Endothelial cell of umbilical vein (primary cell): ENCODE data around the gene CCDC54. TPM values are rescaled to one million over a fixed set of nuclear protein-coding genes. Genes with fewer than 3 reads are reported as not detected.

Experiments used
- BruUV-seq: library from RNA; stranded (reverse); fragments of 400-500 nt; replicated peaks from 2 replicates; lab custom pipeline; 2021; lab: Mats Ljungman, UMichigan
- CTCF ChIA-PET: fragments of 300-600, 350-600 bp; sonication (Branson Sonifier 250); formaldehyde crosslinking; loops from one replicate; lab custom pipeline; 2021; ENCODE audit warnings: antibody characterized with exemption, inconsistent platforms; lab: Charles Lee
- POLR2A ChIA-PET: fragments of 300-600, 350-600 bp; sonication (Branson Sonifier 250); formaldehyde crosslinking; loops from one replicate; lab custom pipeline; 2021; ENCODE audit warnings: antibody characterized with exemption, inconsistent platforms; lab: Charles Lee
- DNase-seq: peaks from one replicate; pipeline ENCODE4 v3.0.0-alpha.2; 2011; ENCODE audit warnings: low read depth, low spot score
- FAIRE-seq: peaks from 2 replicates; lab custom pipeline; 2011; peaks lifted over from hg19 to GRCh38; lab: Jason Lieb, UNC
- H2AFZ ChIP-seq: 2 replicates; pipeline ENCODE4 v1.6.0; 2012; ENCODE audit warnings: low read depth, low read length, control low read depth, inconsistent platforms
- H3K27ac ChIP-seq: 2 replicates; pipeline ENCODE4 v1.5.1; 2011; ENCODE audit warnings: low read depth, mild to moderate bottlenecking, control low read depth, low read length, moderate library complexity; ENCODE audit not compliant: insufficient read depth
- H3K27me3 ChIP-seq, 2 experiments: 2 replicates each; pipeline versions ENCODE4 v1.6.0 to v1.6.1; 2011; ENCODE audit warnings: low read length in 2 of 2, mixed read lengths in 1 of 2; ENCODE audit not compliant: control insufficient read depth in 2 of 2, insufficient read depth in 2 of 2
- H3K36me3 ChIP-seq, 2 experiments: 2 replicates in 1 of 2; 3 replicates in 1 of 2; pipeline ENCODE4 v1.5.1; 2011; ENCODE audit warnings: low read length in 2 of 2, mild to moderate bottlenecking in 1 of 2, moderate library complexity in 1 of 2; ENCODE audit not compliant: control insufficient read depth in 2 of 2, insufficient read depth in 2 of 2; ENCODE audit errors: extremely low read depth in 1 of 2
- H3K4me1 ChIP-seq: 3 replicates; pipeline ENCODE4 v1.5.1; 2011; ENCODE audit warnings: mild to moderate bottlenecking, low read length; ENCODE audit not compliant: control insufficient read depth, insufficient read depth; ENCODE audit errors: extremely low read depth
- H3K4me2 ChIP-seq: 2 replicates; pipeline ENCODE4 v1.6.1; 2011; ENCODE audit warnings: low read length, control low read depth, mixed read lengths; ENCODE audit not compliant: insufficient read depth
- H3K4me3 ChIP-seq, 3 experiments: fragments of 200-600 bp in 1 of 3; sonication (generic), shearing (Covaris generic) in 1 of 3; replicated peaks in 1 of 3; 2 replicates each; pipeline ENCODE4 v1.5.1; 2011 to 2016; ENCODE audit warnings: control low read depth in 3 of 3, low read length in 3 of 3, mild to moderate bottlenecking in 2 of 3, inconsistent platforms in 1 of 3, low read depth in 1 of 3, moderate library complexity in 1 of 3; ENCODE audit not compliant: insufficient read depth in 1 of 3
- H3K79me2 ChIP-seq: 2 replicates; pipeline ENCODE4 v1.6.0; 2012; ENCODE audit warnings: low read length, inconsistent platforms; ENCODE audit not compliant: control insufficient read depth, insufficient read depth
- H3K9ac ChIP-seq: replicated peaks from 2 replicates; pipeline ENCODE3; 2011; ENCODE audit warnings: low read length, control low read depth; ENCODE audit not compliant: insufficient read depth; ENCODE audit errors: extremely low read depth
- H3K9me1 ChIP-seq: replicated peaks from 3 replicates; pipeline ENCODE4 v1.6.0; 2011; ENCODE audit warnings: mild to moderate bottlenecking, low read length; ENCODE audit not compliant: control insufficient read depth, insufficient read depth; ENCODE audit errors: extremely low read depth
- H3K9me3 ChIP-seq: replicated peaks from 2 replicates; pipeline ENCODE4 v1.5.1; 2012; ENCODE audit warnings: low read length, inconsistent platforms; ENCODE audit not compliant: control insufficient read depth, insufficient read depth
- H4K20me1 ChIP-seq: replicated peaks from 2 replicates; pipeline ENCODE3; 2011; ENCODE audit warnings: mild to moderate bottlenecking, low read length; ENCODE audit not compliant: control insufficient read depth, insufficient read depth; ENCODE audit errors: extremely low read depth
- EZH2 ChIP-seq: IDR thresholded peaks from 2 replicates; pipeline ENCODE4 v1.6.1; 2012; ENCODE audit warnings: borderline replicate concordance, low read depth, mild to moderate bottlenecking, moderate library complexity, low read length, inconsistent platforms; ENCODE audit not compliant: severe bottlenecking
- FOS ChIP-seq: IDR thresholded peaks from 2 replicates; pipeline ENCODE4 v1.6.1; 2011; ENCODE audit warnings: mild to moderate bottlenecking, low read length, moderate library complexity, borderline replicate concordance; ENCODE audit not compliant: insufficient read depth
- GATA2 ChIP-seq: IDR thresholded peaks from 2 replicates; pipeline ENCODE4 v1.7.0; 2011; ENCODE audit warnings: low read depth, mild to moderate bottlenecking, moderate library complexity, mixed read lengths, low read length; ENCODE audit not compliant: insufficient read length, insufficient read depth
- JUN ChIP-seq: IDR thresholded peaks from 2 replicates; pipeline ENCODE4 v1.6.1; 2011; ENCODE audit warnings: borderline replicate concordance, low read depth; ENCODE audit not compliant: insufficient read length, insufficient read depth
- MAX ChIP-seq: IDR thresholded peaks from 2 replicates; pipeline ENCODE4 v1.6.1; 2011; ENCODE audit not compliant: insufficient read depth, insufficient read length
- MYC ChIP-seq: IDR thresholded peaks from one replicate; pipeline ENCODE4 v1.6.1; 2011; ENCODE audit warnings: mild to moderate bottlenecking, low read depth, low read length
- POLR2A ChIP-seq: IDR thresholded peaks from 2 replicates; pipeline ENCODE4 v1.6.1; 2012; ENCODE audit warnings: low read depth, mild to moderate bottlenecking, control low read depth, low read length
- POLR2AphosphoS5 ChIP-seq: IDR thresholded peaks from 2 replicates; pipeline ENCODE4 v1.6.1; 2012; ENCODE audit warnings: low read depth, mild to moderate bottlenecking, control low read depth, low read length, moderate library complexity; ENCODE audit not compliant: insufficient read depth
- dilution Hi-C: fragments of 300-500 bp; cut with MboI; formaldehyde crosslinking; loops from one replicate; pipeline ENCODE4 v1.15.0; 2019; ENCODE audit warnings: low sequenced_read_pairs; ENCODE audit not compliant: extremely low pct_ligation_motif_present
- intact Hi-C: fragments of 100-400 bp; cut with micrococcal nuclease; formaldehyde crosslinking; loops from one replicate; pipeline ENCODE4 v1.10.0; 2022
- polyA plus RNA-seq, 4 experiments: library from polyadenylated mRNA; depleted of rRNA in 3 of 4; stranded (reverse) in 3 of 4; unstranded in 1 of 4; fragments of >200 nt; gene quantifications; 2 replicates each; pipeline versions ENCODE4 v1.2.1 to v1.2.3, GENCODE V29; 2011 to 2012; ENCODE audit warnings: missing spikeins in 1 of 4
- total RNA-seq: library from RNA; stranded (reverse); gene quantifications from 2 replicates; pipeline ENCODE4 v1.2.3, GENCODE V29; 2021
- TF ChIP-seq, protein P1 (sequence below), 2 donors: IDR thresholded peaks; 1 replicate in 1 of 2; 2 replicates in 1 of 2; pipeline ENCODE4 v1.5.1; 2011; ENCODE audit warnings: low read length in 2 of 2, mild to moderate bottlenecking in 2 of 2, moderate library complexity in 2 of 2, control low read depth in 1 of 2, inconsistent platforms in 1 of 2, low read depth in 1 of 2; ENCODE audit not compliant: insufficient read depth in 1 of 2; ENCODE audit errors: extremely low read depth in 1 of 2

Gene CCDC54
- total and polyA plus RNA-seq, 2 donors (not counting 3 experiments of a cell fraction or from before 2014, with no cell fraction given) = not detected

DNA sequence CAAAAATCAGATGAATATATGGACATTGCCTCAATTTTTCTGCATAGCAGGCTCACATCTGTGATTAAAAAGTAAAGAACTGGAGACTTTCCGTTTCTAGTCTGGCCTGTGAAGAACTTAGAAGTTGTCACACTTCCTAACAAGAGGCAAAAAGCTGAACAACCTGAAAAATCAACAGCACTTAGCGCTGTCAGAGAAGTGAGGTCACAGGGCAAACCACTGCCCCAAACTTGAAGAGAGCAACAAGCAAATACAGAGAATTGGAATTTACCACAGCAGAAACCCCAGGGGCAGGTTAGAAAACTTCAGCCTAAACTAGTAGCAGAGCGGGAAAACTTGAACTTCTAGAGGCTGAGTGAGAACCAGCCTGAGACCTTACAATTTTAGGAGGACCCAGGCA, 38.9 kb downstream of the CCDC54 start:
- intact Hi-C loops (no loop called here), dilution Hi-C loops (no loop called here)
- no peak overlapping the region for H3K4me3 ChIP-seq
- DNase-seq (no peak), FAIRE-seq (no peak)
- no TSS peak for BruUV-seq
- H4K20me1 ChIP-seq = no peaks in the 10 kb centered on the region
- ChIA-PET CTCF (interaction anchor here (3.4 kb wide), 1 partner anchor 13 kb away, joined by 14 read pairs; no protein-coding TSS in a partner anchor), POLR2A (no interaction called here)
- no peak overlapping the region for H3K27ac ChIP-seq
- H3K9ac ChIP-seq = no peak overlapping the region
- no peak overlapping the region for H3K4me2 ChIP-seq
- H3K79me2 ChIP-seq = no peaks in the 10 kb centered on the region
- H3K27me3 ChIP-seq = peaks cover 3 to 8% of the 10 kb centered on the region in 2 experiments
- TF ChIP-seq EZH2 (no peak), GATA2 (no peak), POLR2A (no peak), JUN (no peak)
- H2AFZ ChIP-seq = no peak overlapping the region
- no peaks in the 10 kb centered on the region for H3K36me3 ChIP-seq
- H3K4me1 ChIP-seq = peaks cover 2% of the 10 kb centered on the region
- no peaks in the 10 kb centered on the region for H3K9me3 ChIP-seq
- no peaks in the 10 kb centered on the region for H3K9me1 ChIP-seq

DNA sequence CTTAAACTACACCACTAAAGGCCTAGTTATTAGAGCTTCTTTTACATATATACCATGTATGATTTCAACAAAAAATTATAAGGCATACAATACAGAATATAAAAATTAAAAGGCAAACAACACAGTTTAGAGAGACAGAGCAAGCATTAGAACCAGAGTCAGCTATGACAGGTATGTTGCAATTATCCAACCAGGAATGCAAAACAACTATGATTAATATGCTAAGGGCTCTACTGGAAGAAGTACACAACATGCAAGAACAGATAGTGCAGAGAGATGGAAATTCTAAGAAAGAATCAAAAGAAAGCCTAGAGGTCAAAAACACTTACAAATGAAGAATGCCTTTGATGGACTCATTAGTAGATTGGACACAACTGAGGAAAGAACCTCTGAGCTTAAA, 39.6 kb downstream of the CCDC54 start:
- no TSS peak for BruUV-seq
- no peak for FAIRE-seq
- peaks cover 3 to 11% of the 10 kb centered on the region in 2 experiments for H3K27me3 ChIP-seq
- intact Hi-C loops (no loop called here), dilution Hi-C loops (no loop called here)
- H3K36me3 ChIP-seq = no peaks in the 10 kb centered on the region
- no peaks in the 10 kb centered on the region for H3K9me3 ChIP-seq
- no peak for DNase-seq
- H4K20me1 ChIP-seq = no peaks in the 10 kb centered on the region
- ChIA-PET CTCF (interaction anchor here (3.4 kb wide), 1 partner anchor 12 kb away, joined by 14 read pairs; no protein-coding TSS in a partner anchor), POLR2A (no interaction called here)
- peaks cover 2% of the 10 kb centered on the region for H3K4me1 ChIP-seq
- H3K4me3 ChIP-seq = no peak overlapping the region
- H2AFZ ChIP-seq = no peak overlapping the region
- no peaks in the 10 kb centered on the region for H3K79me2 ChIP-seq
- no peak overlapping the region for H3K27ac ChIP-seq
- H3K4me2 ChIP-seq = no peak overlapping the region
- H3K9me1 ChIP-seq = no peaks in the 10 kb centered on the region
- H3K9ac ChIP-seq = no peak overlapping the region
- TF ChIP-seq FOS (no peak), MYC (no peak), POLR2AphosphoS5 (no peak), EZH2 (no peak), MAX (no peak), JUN (no peak), POLR2A (no peak), GATA2 (no peak)
- TF ChIP-seq, protein P1, sequence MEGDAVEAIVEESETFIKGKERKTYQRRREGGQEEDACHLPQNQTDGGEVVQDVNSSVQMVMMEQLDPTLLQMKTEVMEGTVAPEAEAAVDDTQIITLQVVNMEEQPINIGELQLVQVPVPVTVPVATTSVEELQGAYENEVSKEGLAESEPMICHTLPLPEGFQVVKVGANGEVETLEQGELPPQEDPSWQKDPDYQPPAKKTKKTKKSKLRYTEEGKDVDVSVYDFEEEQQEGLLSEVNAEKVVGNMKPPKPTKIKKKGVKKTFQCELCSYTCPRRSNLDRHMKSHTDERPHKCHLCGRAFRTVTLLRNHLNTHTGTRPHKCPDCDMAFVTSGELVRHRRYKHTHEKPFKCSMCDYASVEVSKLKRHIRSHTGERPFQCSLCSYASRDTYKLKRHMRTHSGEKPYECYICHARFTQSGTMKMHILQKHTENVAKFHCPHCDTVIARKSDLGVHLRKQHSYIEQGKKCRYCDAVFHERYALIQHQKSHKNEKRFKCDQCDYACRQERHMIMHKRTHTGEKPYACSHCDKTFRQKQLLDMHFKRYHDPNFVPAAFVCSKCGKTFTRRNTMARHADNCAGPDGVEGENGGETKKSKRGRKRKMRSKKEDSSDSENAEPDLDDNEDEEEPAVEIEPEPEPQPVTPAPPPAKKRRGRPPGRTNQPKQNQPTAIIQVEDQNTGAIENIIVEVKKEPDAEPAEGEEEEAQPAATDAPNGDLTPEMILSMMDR (IDR thresholded peaks at IDR 0.05; ENCODE audit: extremely low read depth in 1 of 2, insufficient read depth in 1 of 2, low read depth in 1 of 2, low read length in 2 of 2) = no peak
